ENCODE results near the gene KCNMB4.
A peak's percentile ranks its signal among the peaks of the same experiment; 100 is the strongest.

Gene KCNMB4

GRCh38 chr12:70365648-70366518 is at the start of gene KCNMB4:
Gene KCNMB4, plus strand, starts transcription at chr12:70366290. Its CDS starts 445 bp downstream, at chr12:70366735.
- DNase-seq, result peak; percentile 71

- DNase-seq, result no peak
These were observed 48.3 kb upstream of the KCNMB4 start for GRCh38 chr12:70317781-70318180.

GRCh38 chr12:70319605-70320004 is 46.5 kb upstream of the KCNMB4 start:
- no peak for DNase-seq

GRCh38 chr12:70321191-70321590 is 44.9 kb upstream of the KCNMB4 start:
- no peak for DNase-seq

DNA sequence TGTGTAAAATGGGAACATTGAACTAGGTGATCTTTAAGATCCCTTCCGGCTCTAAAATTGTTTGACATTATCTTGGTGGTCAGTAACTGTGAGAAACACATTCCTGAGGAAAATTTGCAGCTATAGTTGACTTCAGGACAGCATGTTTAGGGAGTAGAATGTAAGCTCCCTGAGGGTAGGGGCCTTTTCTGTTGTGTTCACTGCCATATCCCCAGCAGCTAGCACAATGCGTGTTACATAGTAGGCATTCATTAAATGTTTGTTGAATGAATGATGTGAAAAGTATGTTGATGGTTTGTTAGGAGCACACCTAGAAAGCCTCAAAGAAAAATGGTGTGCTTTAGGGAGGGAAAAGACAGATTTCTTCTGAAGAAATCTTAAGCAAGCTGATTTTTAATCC is 38.5 kb upstream of the KCNMB4 start:
- no peak for DNase-seq

DNA sequence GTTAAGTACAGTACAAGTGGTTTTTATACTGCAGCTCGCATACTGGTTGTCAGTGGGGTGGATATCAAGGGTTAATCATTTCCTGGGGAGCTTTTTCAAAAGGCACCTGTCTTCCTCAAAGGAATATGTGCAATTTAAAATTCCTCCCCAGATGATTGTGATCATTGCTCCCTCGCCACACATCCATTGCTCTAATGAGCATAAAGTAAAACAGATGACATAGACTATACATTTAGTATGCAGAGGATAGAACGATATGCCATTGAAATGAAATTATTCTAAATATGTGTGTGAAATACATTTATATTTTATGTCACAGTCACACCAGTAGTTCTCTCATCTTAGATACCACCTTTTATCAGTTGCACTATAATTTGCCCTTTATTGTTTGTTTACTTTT is 36.4 kb upstream of the KCNMB4 start:
- no peak for DNase-seq

- no peak for DNase-seq
These were observed 35.9 kb upstream of the KCNMB4 start for GRCh38 chr12:70330158-70330557.

DNA sequence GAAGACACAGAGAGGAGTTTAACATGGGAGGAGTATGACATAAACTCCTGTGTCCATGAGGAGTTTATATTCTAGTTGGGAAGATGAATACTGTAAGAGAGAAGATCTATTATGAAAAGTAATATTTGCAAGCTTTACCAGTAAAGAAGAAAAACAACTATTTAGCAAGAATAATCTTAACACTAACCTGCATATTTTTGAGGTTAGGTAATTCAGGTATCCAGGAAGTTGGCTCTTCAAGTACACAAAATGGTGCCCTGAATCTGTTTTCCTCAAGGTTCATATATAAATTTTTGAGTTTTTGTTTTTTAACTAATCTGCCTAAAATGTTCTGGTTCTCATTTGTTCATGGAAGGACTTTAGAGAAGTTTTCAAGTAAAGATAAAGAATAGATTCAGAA is 33.9 kb upstream of the KCNMB4 start:
- no peak for DNase-seq

DNA sequence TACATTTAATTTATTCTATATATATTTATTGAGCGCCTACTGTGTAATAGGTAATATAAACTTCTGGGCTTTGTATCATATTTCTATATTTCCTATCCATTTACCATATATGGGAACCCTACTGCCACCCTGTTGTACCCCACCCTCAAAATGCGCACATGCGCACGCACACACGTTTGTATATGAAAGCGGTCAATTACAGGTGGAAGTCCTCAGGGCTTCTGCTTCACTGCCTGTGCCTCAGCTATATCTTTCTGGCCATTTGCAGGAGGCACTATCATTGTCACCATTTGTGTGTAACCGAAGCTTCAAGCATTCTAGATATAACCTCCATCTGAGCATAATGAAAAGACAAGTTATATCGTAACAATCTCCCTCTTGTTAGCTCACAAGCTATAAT is 31.3 kb upstream of the KCNMB4 start:
- DNase-seq, result no peak

DNA sequence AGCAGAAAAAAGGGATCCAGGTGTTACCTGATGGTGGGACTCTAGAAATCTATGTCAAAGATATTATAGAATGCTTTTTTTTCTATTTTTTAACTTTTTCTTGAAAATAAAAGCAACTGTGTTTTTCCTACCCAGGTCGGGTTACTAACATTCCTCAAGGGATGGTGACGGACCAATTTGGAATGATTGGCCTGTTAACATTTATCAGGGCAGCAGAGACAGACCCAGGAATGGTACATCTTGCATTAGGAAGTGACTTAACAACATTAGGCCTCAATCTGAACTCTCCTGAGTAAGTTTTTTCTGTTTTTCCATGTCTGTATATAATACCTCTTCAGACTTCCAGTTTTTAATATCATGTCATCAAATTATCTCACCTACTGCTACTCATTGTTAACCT is 27.6 kb upstream of the KCNMB4 start:
- DNase-seq, result no peak

DNA sequence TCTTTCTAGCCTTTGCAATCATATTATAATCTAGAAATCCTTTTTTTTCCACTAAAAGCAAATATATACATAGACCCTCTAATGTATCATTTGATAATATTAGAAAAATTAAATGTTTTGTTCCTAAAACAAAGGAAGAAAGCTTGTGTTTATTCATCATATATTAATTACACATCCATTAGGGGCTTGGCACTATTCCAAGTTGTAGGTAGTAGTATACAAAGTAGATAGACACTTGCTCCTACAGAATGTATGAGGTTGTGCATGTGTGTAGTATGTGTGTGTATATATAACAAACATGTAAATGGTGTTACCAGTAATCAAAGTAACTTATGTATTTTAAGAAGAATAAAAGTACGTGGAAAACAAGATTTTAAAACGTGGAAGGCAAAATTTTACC is 15.0 kb upstream of the KCNMB4 start:
- no peak for DNase-seq

GRCh38 chr12:70353780-70354660 is 12.1 kb upstream of the KCNMB4 start:
- no peak for DNase-seq

DNA sequence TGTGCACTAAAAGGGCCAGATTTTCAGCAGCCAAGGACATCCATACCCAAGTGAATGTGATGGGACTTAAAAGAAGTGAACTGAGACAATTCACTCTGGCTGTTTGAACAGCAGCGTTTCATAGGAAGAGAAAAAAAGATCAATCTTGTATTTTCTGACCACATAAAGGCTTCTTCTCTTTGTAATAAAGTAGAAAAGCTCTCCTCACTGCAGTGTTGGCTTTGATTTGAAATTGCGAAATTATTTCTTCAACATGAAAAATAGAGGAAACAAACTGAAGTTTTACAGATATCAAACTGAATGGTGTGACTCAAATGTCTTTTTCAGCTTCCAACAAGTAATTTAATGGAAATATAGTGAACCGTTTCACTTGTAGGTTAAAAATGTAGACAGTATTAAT is 11.3 kb upstream of the KCNMB4 start:
- no peak for DNase-seq

DNA sequence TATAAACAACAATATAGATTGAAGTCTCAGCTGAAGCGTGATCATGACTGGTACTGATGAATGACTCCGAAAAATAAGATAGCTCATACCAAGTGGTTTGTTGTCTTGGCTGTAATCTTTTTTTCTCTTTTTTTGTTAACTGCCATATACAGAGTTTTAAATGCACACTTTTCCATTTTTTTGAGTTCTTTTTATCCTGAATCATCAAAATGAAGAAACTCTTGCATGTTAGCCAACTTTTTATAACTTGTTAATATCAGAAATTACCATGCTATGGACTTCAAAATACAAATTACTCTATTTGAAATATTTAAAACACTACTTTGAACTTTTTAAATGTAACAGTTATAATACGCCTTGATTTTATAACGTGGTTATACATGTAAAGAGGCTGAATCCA is 10.1 kb upstream of the KCNMB4 start:
- no peak for DNase-seq

- no peak for DNase-seq
These were observed 6.5 kb upstream of the KCNMB4 start for GRCh38 chr12:70359458-70360197.

DNA sequence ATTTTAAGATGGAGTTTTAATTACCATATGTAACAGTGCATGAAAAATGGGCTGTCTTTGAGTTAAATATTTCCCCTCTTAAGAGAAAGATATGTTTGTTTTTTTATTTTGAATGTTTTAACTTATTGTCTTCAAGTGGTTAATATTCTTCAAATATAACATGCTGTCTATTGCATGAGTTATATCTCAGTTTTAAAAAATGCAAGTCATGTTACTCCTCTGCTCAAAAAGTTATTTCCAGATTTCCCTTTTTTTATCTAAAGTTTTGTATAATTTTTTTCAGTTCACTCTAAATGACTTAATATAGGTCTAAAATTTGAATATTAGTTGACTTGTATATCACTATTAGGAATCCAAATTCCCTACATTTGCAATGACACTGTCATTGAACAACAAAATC is 5.9 kb upstream of the KCNMB4 start:
- no peak for DNase-seq

GRCh38 chr12:70364695-70365397 is 1.2 kb upstream of the KCNMB4 start:
- no peak for DNase-seq

DNA sequence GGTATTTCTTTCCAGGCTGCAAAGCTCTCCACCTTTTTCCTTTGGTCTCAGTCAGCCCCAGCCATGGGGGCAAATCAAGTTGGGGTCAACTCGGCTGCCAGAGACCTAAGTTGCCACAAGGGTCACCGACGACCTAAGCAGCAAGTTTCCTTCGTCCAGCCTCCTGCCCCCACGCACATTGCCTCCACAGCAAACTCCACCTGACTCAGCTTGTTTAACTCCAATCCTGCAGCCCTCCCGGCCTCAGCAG is 767 bp upstream of the KCNMB4 start:
- DNase-seq, result no peak

DNA sequence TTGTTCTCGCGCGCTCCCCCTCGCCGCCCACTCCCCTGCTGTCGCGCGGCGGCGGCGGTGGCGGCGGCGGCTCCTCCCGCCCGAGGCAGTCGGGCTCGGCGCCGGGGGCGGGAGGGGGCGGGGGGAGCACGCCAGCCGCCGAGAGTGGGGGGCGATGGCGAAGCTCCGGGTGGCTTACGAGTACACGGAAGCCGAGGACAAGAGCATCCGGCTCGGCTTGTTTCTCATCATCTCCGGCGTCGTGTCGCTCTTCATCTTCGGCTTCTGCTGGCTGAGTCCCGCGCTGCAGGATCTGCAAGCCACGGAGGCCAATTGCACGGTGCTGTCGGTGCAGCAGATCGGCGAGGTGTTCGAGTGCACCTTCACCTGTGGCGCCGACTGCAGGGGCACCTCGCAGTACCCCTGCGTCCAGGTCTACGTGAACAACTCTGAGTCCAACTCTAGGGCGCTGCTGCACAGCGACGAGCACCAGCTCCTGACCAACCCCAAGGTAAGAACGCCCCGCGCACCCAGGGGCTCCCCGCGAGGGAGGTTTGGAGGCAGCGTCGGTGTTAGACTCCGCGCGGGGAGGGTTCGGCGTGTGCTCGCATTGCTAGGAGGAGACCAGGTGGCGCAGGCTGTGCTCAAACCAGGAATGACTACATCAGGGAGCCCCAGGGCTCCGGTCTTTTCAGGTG is 629 bp downstream of the KCNMB4 start:
- peak; percentile 44 for DNase-seq

DNA sequence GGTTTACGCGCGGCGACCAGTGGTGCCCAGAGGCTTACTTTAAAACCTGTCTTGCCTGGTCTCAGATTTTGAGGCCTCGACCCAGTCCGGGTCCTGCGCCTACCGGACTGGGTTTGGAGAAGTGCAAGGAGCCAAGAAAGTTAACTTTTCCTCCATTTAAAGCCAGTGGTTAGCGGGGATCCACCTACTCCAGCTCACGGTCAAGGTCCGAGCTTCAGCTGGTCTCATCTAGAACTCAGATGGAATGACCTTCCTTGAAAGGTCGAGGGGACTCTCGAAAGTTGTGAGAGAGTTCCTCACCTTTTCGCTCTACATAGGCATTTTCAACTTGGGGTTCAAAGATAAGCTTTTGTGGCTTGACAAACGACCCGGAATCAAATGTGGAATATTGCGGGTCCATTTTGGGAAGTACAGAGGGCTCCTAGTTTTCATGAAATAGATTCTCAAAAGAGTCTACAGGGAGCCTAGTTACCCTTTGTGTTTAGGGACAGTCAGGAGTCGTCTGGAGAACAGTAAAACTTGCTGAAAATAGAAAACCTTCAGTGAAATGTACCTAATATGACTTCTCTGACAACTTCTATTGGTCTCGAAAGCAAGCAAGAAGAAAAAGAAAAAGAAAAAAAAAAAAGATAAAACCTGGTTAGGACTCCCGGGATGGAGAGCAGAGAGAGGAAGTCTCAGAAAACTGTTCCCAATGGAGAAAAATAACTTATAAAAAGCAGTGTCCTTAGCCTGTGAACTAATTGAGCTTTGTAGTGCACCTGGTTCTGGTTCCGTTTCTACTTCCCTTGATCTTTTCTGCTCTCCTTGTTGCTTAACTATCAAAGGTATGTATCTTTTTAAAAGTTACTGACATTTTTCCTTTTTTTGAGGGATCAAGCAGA is 1.4 kb downstream of the KCNMB4 start:
- no peak for DNase-seq

DNA sequence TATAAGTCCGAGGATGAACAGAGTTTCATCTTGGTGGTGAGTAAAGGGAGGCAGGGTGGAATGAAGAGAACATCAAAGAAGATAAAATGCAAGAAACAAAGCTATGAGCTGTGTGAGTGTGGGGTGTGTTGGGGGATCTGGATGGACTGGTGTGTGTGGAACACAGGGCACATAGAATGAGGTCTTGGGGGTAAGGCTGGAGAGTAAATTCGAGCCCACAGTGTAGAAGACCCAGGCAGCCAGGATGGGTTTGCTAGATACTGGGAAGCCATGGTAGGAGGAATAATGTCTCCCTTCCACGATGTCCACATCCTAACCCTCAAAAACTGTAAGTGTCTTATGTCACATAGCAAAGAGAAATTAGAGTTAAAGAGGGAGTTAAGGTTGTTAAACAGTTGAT is 6.8 kb downstream of the KCNMB4 start:
- DNase-seq, result no peak

All from NCI-H1436 (cell line).